Esophagus muscularis mucosa (tissue), 4 donors: ENCODE measurements around the gene MED4. TPM values are rescaled to one million over a fixed set of nuclear protein-coding genes. Genes with fewer than 3 reads are reported as not detected.

Experiments used
- DNase-seq: peaks from one replicate; pipeline ENCODE4 v3.0.0-alpha.2; 2017; ENCODE audit errors: extremely low spot score
- H3K27ac ChIP-seq, 4 donors: fragments of 200-600 bp; sonication (generic); replicated peaks in 1 of 4; 1 replicate in 3 of 4; 2 replicates in 1 of 4; pipeline ENCODE4 v1.5.1; 2016 to 2019; ENCODE audit warnings: mild to moderate bottlenecking in 1 of 4
- H3K27me3 ChIP-seq, 4 donors: fragments of 200-600 bp; sonication (generic); one replicate each; pipeline versions ENCODE4 v1.5.1 to v1.6.0; 2016 to 2019
- H3K36me3 ChIP-seq, 4 donors: fragments of 200-600 bp; sonication (generic); one replicate each; pipeline ENCODE4 v1.5.1; 2016 to 2019
- H3K4me1 ChIP-seq, 4 donors: fragments of 200-600 bp; sonication (generic); one replicate each; pipeline ENCODE4 v1.5.1; 2016 to 2019
- H3K4me3 ChIP-seq, 4 donors: fragments of 200-600 bp; sonication (generic); 1 replicate in 2 of 4; 2 replicates in 2 of 4; pipeline ENCODE4 v1.5.1; 2016 to 2019; ENCODE audit warnings: mild to moderate bottlenecking in 4 of 4, moderate library complexity in 1 of 4
- H3K9me3 ChIP-seq, 4 donors: fragments of 200-600 bp; sonication (generic); 1 replicate in 3 of 4; 2 replicates in 1 of 4; pipeline ENCODE4 v1.5.1; 2016 to 2019
- CTCF ChIP-seq, 3 experiments: fragments of 200-600 bp in 2 of 3; fragments of 450-650 bp in 1 of 3; sonication (generic) in 2 of 3; IDR thresholded peaks; one replicate each; pipeline ENCODE4 v1.5.1; 2017 to 2019; ENCODE audit warnings: antibody characterized with exemption in 3 of 3, mild to moderate bottlenecking in 2 of 3, moderate library complexity in 1 of 3
- EP300 ChIP-seq: sonication (generic); formaldehyde crosslinking; IDR thresholded peaks from one replicate; pipeline ENCODE4 v1.6.1; 2017; ENCODE audit warnings: antibody characterized with exemption
- POLR2A ChIP-seq: fragments of 450-650 bp; IDR thresholded peaks from one replicate; pipeline ENCODE4 v1.6.1; 2017; ENCODE audit warnings: antibody characterized with exemption, moderate library complexity, mild to moderate bottlenecking, low read depth
- POLR2AphosphoS5 ChIP-seq, 2 donors: sonication (generic); formaldehyde crosslinking; IDR thresholded peaks; one replicate each; pipeline ENCODE4 v1.6.1; 2017; ENCODE audit warnings: antibody characterized with exemption in 2 of 2
- whole genome bisulfite sequencing: methylation state at CpG from one replicate; pipeline ENCODE4 v1.1.5; 2018; 5-methylcytosine and 5-hydroxymethylcytosine counted together
- intact Hi-C: fragments of 100-400 bp; cut with DNase I; formaldehyde crosslinking; loops from one replicate; pipeline ENCODE4 v1.15.1; 2023
- small RNA-seq, 3 donors: library from RNA; depleted of rRNA; stranded (forward); fragments of <200 nt; gene quantifications; one replicate each; pipeline ENCODE3, GENCODE V24; 2016
- total RNA-seq, 4 donors: library from RNA; depleted of rRNA; stranded (reverse); fragments of >200 nt; gene quantifications; one replicate each; pipeline versions ENCODE4 v1.1.0 to v1.2.1, GENCODE V29; 2016

The MED4 gene
- total RNA-seq, 4 donors from 2014 or later, result 32.0 to 42.1 (median 37.1) TPM

GRCh38 chr13:48037346-48038173 is 57.3 kb downstream of the MED4 start, which contains the start of gene NUDT15:
NUDT15 (plus strand) TSS chr13:48037726; CDS start chr13:48037747, 21 bp downstream.
- TF ChIP-seq CTCF (IDR thresholded peaks at IDR 0.05) (peak; percentile 90 to 97 (median 93)), EP300 (peak; percentile 89), POLR2AphosphoS5 (IDR thresholded peaks at IDR 0.05) (peak; percentile 92 to 96), POLR2A (peak; percentile 67)
- 0% methylated on average over 34 of the region's 82 CpGs for WGBS
- H3K9me3 ChIP-seq, result no peaks in the 10 kb centered on the region
- intact Hi-C loops, result loop anchor here (5.0 to 10.0 kb wide), 2 partner anchors 35 to 197 kb away; partner anchors contain the start of genes ITM2B and SUCLA2
- H3K4me3 ChIP-seq, result peak within 1 kb of the TSS; percentile 74 to 90 (median 78)
- peaks cover 0 to 21% (median 8%) of the 10 kb centered on the region in 4 donors for H3K36me3 ChIP-seq
- H3K4me1 ChIP-seq, result peaks cover 8 to 20% (median 18%) of the 10 kb centered on the region in 4 donors
- DNase-seq, result peak; percentile 98
- no peaks in the 10 kb centered on the region for H3K27me3 ChIP-seq
- peak within 1 kb of the TSS; percentile 94 to 97 (median 96) for H3K27ac ChIP-seq

- H3K27me3 ChIP-seq, result no peaks in the 10 kb centered on the region
- no peaks in the 10 kb centered on the region for H3K4me1 ChIP-seq
- no peak overlapping the region for H3K4me3 ChIP-seq
- H3K36me3 ChIP-seq, result no peaks in the 10 kb centered on the region
- WGBS, result 51% methylated on average over 2 of the region's 2 CpGs
- TF ChIP-seq EP300, result no peak
- TF ChIP-seq POLR2AphosphoS5 (IDR thresholded peaks at IDR 0.05), result no peak
- no peak for TF ChIP-seq CTCF (IDR thresholded peaks at IDR 0.05)
- no peak for TF ChIP-seq POLR2A
- intact Hi-C loops, result loop anchor here (10.0 kb wide), 1 partner anchor 205 kb away; the partner anchor contains the start of gene ITM2B
- DNase-seq, result no peak
- H3K9me3 ChIP-seq, result no peaks in the 10 kb centered on the region
- no peak overlapping the region for H3K27ac ChIP-seq
Observed at GRCh38 chr13:48029859-48030258, 65.0 kb downstream of the MED4 start.

- H3K9me3 ChIP-seq, result no peaks in the 10 kb centered on the region
- TF ChIP-seq POLR2A (no peak), EP300 (no peak), CTCF (IDR thresholded peaks at IDR 0.05) (no peak), POLR2AphosphoS5 (IDR thresholded peaks at IDR 0.05) (no peak)
- no peak overlapping the region for H3K4me3 ChIP-seq
- no peaks in the 10 kb centered on the region for H3K27me3 ChIP-seq
- no peaks in the 10 kb centered on the region for H3K36me3 ChIP-seq
- H3K4me1 ChIP-seq, result no peaks in the 10 kb centered on the region
- DNase-seq, result no peak
- intact Hi-C loops, result no loop called here
- no peak overlapping the region for H3K27ac ChIP-seq
Observed at GRCh38 chr13:48028066-48028465, 66.8 kb downstream of the MED4 start.

Small RNA genes within 50 kb of the gene (small RNA-seq; reads per million reads assigned to genes)
- 0 reads per million in 3 donors for gene POLR2KP2

Other genes starting within 250 kb of the MED4 start
- gene SUCLA2, start 93.8 kb downstream of the MED4 start, total RNA-seq, result 10 to 100 TPM; 42.1 to 62.7 (median 50.0) TPM
- gene NUDT15, start 57.4 kb downstream of the MED4 start, total RNA-seq, result 1 to 10 TPM; 5.0 to 8.0 (median 5.9) TPM
- gene ITM2B, start 138.1 kb upstream of the MED4 start, total RNA-seq, result 100 to 1,000 TPM; 299 to 343 (median 303) TPM
- 10 to 100 TPM; 28.4 to 33.2 (median 29.9) TPM for gene RB1, start 208.6 kb upstream of the MED4 start, total RNA-seq